Measurements from ENCODE around the gene CC2D2B.

DNA sequence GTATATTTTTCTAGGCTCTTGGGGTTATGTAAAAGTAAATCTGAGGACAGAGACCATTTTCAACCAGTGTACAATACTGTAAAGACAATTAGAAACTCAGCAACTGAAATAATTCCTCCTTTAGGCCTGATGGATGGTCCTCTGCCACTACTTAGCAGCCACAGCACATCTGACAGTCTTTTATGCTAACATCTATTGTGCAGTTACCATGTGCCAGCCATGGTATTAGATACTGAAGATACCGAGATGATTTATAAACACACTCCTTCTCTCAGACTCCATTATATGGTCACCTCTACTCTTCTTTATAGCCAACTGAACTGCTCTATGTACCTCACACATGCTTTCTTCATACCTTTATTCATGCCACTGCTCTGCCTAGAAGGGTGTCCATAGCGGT, 74.4 kb downstream of the CC2D2B start:
- TF ChIP-seq TCF7 (CRISPR knock-in tag; IDR thresholded peaks at IDR 0.05; ENCODE audit: low read depth) (no peak), ATF1 (CRISPR knock-in tag; IDR thresholded peaks at IDR 0.05) (no peak), NR3C1 (CRISPR knock-in tag; conservative IDR thresholded peaks at IDR 0.05; ENCODE audit: low read depth) (no peak), HMGA2 (CRISPR knock-in tag; IDR thresholded peaks at IDR 0.05) (no peak), NR2C2 (CRISPR knock-in tag; IDR thresholded peaks at IDR 0.05) (no peak), SP1 (CRISPR knock-in tag; conservative IDR thresholded peaks at IDR 0.05) (no peak), RELA (CRISPR knock-in tag; IDR thresholded peaks at IDR 0.05; ENCODE audit: borderline replicate concordance) (no peak)
- TF ChIP-seq, protein P1, sequence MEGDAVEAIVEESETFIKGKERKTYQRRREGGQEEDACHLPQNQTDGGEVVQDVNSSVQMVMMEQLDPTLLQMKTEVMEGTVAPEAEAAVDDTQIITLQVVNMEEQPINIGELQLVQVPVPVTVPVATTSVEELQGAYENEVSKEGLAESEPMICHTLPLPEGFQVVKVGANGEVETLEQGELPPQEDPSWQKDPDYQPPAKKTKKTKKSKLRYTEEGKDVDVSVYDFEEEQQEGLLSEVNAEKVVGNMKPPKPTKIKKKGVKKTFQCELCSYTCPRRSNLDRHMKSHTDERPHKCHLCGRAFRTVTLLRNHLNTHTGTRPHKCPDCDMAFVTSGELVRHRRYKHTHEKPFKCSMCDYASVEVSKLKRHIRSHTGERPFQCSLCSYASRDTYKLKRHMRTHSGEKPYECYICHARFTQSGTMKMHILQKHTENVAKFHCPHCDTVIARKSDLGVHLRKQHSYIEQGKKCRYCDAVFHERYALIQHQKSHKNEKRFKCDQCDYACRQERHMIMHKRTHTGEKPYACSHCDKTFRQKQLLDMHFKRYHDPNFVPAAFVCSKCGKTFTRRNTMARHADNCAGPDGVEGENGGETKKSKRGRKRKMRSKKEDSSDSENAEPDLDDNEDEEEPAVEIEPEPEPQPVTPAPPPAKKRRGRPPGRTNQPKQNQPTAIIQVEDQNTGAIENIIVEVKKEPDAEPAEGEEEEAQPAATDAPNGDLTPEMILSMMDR (IDR thresholded peaks at IDR 0.05) = no peak
- TF ChIP-seq, protein P2, sequence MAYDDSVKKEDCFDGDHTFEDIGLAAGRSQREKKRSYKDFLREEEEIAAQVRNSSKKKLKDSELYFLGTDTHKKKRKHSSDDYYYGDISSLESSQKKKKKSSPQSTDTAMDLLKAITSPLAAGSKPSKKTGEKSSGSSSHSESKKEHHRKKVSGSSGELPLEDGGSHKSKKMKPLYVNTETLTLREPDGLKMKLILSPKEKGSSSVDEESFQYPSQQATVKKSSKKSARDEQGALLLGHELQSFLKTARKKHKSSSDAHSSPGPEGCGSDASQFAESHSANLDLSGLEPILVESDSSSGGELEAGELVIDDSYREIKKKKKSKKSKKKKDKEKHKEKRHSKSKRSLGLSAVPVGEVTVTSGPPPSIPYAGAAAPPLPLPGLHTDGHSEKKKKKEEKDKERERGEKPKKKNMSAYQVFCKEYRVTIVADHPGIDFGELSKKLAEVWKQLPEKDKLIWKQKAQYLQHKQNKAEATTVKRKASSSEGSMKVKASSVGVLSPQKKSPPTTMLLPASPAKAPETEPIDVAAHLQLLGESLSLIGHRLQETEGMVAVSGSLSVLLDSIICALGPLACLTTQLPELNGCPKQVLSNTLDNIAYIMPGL (CRISPR knock-in tag; IDR thresholded peaks at IDR 0.05) = no peak
- TF ChIP-seq, protein P3, sequence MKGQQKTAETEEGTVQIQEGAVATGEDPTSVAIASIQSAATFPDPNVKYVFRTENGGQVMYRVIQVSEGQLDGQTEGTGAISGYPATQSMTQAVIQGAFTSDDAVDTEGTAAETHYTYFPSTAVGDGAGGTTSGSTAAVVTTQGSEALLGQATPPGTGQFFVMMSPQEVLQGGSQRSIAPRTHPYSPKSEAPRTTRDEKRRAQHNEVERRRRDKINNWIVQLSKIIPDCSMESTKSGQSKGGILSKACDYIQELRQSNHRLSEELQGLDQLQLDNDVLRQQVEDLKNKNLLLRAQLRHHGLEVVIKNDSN (CRISPR knock-in tag; IDR thresholded peaks at IDR 0.05) = no peak
- TF ChIP-seq, protein P4, sequence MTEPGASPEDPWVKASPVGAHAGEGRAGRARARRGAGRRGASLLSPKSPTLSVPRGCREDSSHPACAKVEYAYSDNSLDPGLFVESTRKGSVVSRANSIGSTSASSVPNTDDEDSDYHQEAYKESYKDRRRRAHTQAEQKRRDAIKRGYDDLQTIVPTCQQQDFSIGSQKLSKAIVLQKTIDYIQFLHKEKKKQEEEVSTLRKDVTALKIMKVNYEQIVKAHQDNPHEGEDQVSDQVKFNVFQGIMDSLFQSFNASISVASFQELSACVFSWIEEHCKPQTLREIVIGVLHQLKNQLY (CRISPR knock-in tag; IDR thresholded peaks at IDR 0.05) = no peak
- TF ChIP-seq, protein P5, sequence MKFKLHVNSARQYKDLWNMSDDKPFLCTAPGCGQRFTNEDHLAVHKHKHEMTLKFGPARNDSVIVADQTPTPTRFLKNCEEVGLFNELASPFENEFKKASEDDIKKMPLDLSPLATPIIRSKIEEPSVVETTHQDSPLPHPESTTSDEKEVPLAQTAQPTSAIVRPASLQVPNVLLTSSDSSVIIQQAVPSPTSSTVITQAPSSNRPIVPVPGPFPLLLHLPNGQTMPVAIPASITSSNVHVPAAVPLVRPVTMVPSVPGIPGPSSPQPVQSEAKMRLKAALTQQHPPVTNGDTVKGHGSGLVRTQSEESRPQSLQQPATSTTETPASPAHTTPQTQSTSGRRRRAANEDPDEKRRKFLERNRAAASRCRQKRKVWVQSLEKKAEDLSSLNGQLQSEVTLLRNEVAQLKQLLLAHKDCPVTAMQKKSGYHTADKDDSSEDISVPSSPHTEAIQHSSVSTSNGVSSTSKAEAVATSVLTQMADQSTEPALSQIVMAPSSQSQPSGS (CRISPR knock-in tag; IDR thresholded peaks at IDR 0.05; ENCODE audit: borderline replicate concordance, low read depth) = no peak

Data from WTC11 (cell line).